NCI-H345 treated with DMSO at 0.1 percent for 48 hours (cell line): ENCODE data around the gene DIAPH2.

ENCODE experiments used
- DNase-seq: peaks from one replicate; lab custom pipeline; 2025; ENCODE audit not compliant: unreplicated experiment; lab: John Stamatoyannopoulos, UW

The DIAPH2 gene

DNA sequence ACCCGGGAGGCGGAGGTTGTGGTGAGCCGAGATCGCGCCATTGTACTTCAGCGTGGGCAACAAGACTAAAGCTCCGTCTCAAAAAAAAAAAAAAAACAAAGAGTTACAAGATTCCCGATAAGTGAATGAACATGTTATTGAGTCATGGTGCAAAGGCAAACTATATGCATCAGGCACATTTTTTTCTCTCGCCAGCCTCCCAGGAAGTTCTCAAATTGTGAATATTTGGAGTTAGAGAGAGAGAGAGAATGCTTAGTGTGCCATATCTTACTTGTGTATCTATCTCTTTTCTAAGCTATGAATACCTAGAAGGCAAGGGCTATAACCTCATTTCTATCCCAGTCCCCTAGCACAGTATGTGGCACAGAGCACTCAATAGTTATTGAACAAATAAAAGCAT, 599.9 kb downstream of the DIAPH2 start:
- DNase-seq: no peak

- no peak for DNase-seq
Observed at GRCh38 chrX:97290199-97290598, 605.6 kb downstream of the DIAPH2 start.

DNA sequence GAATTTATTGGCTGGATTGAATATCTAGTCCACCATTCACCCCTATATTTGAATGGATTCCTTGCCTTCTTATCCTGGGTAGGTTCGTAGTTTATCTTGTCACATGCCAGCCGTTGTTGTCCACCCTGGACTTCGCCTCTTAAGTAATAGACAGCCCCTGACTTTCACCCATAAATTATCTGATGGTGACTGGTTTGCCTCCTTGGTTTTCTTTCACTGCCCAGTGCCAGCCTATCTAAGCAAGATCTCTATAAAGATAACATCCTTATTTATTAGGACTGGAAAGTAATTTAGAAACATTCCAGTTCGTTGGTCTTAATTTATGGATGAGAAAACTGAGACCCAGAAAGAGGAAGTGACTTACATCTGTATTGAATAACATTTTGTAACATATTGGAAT, 609.4 kb downstream of the DIAPH2 start:
- no peak for DNase-seq

GRCh38 chrX:97295954-97296353, 611.3 kb downstream of the DIAPH2 start:
- DNase-seq: no peak

- no peak for DNase-seq
Observed at GRCh38 chrX:97306771-97307470, 622.3 kb downstream of the DIAPH2 start.

GRCh38 chrX:97308171-97308570, 623.5 kb downstream of the DIAPH2 start:
- DNase-seq: no peak

DNA sequence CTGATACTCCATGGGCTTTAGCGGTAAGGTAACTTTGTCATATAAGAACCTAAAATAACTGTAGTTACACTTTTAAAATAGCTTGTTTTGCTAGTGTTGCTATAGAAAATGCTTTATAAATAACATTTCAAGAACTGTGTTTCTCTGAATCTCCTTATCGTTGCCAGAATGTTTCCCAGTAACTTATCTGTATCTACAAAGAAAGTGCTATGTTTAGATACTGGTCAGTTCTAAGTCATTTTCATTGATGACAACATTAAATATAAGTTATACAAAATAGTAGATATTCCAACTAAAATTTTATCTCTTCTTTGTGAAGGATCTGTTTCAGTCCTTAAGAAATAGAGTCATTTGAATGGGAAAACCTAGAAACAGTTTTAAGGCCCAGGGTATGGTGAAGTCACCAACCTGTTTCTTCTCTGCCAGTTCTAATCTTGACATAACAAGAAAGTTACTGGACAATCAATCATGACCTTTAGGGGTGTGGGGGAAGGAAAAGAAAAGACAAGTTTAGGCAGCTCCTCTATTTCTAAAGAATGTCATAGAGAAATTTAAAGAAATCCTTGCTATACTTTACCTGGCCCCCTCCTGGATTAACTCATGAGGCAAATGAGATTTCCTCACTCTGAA, 625.0 kb downstream of the DIAPH2 start:
- DNase-seq: no peak

DNA sequence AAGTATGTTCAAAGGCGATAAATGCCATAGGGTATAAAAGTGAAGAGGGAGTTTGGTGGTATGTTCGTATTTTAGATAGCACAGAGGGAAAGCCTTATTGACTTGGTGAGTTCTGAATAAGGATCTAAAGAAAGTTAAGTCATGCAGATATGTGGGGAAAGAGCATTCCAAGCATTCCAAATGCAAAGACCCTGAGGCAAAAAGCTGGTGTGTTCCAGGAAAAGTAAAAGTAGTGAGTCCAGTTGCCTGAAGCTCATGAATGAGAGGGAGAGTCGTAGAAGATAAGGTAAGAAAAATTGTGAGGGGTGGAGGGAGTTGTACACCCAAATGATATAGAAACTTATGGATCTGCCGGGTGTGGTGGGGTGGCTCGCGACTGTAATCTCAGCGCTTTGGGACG, 625.7 kb downstream of the DIAPH2 start:
- DNase-seq: no peak

DNA sequence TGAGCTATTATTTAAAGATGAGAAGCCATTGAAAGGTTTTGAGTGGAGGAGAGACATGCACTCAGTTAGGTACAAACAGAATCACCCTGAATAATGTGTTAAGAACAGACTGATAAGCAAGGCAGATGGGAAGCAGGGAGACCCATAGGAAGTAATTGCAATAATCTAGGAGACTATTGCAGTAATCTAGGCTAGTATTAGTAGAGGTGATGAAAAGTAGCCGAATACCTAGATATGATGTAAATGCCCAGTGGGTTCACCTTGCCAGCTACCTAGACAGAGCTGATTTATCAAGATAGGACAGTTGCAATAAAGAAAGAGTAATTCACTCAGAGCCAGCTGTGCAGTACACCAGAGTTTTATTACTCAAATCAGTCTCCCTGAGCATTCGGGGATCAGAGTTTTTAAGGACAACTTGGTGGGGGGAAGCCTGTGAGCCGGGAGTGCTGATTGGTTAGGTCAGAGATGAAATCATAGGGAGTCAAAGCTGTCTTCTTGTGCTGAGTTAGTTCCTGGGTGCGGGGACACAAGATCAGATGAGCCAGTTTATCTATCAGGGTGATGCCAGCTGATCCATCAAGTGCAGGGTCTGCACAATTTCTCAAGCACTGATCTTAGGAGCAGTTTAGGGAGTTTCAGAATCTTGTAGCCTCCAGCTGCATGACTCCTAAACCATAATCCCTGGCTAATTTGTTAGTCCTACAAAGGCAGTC, 626.6 kb downstream of the DIAPH2 start:
- DNase-seq: no peak

DNA sequence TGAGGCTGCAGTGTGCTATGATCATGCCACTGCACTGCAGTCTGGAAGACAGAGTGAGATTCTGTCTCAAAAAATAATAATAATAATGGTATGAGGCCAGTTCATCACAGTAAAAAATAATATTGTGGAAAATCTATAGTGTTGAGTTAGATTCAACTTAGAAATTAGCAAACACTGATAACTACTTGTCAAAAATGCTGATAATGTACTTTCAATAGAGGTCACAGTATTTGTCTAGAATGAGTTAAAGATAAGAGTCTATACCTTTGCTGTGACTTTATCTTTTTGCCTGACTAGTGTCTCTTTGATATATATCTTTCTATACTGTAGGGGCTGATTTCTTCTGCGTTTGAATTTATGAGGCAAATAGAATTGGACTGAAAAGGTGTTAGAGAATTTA, 629.7 kb downstream of the DIAPH2 start:
- DNase-seq: no peak

DNA sequence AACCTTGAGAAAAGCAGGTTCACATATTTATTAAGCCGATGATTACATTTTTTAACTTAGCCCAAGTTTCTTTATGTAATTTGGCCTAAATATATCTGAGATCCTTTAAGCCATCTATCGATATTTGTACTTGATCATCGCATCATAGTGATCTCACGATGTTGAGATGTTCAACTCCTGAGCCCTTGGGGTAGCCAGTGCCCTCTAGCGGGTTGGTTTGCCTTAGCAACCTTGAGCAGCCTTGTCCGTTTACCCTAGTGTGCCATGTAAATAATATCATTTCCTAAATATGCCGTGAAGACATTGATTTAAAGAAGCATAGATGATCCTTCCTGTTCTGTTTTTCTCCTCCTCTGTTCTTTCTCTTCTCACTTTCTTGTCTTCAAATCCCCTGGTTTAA, 631.3 kb downstream of the DIAPH2 start:
- DNase-seq: no peak

- no peak for DNase-seq
Observed at GRCh38 chrX:97320305-97320704, 635.7 kb downstream of the DIAPH2 start.

DNA sequence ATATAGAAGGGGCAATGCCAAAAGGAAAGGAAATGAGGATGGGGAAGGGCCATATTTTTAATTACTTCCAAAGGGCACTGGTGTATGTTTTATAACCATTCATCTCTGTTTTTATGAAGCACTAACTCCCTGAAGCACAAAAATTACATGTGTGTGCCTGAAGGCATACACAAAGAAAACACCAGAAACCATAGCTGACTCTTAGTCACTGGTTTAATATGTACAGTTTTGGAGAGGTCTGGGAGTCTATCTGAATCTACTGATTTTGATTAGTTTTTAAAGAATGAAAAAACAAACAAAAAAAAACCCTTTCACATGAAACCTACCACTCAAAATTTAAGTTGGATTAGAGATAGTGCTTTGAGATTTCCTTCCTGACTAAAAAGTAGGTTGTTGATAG, 637.8 kb downstream of the DIAPH2 start:
- DNase-seq: no peak

GRCh38 chrX:97326456-97326855, 641.8 kb downstream of the DIAPH2 start:
- DNase-seq: no peak

DNA sequence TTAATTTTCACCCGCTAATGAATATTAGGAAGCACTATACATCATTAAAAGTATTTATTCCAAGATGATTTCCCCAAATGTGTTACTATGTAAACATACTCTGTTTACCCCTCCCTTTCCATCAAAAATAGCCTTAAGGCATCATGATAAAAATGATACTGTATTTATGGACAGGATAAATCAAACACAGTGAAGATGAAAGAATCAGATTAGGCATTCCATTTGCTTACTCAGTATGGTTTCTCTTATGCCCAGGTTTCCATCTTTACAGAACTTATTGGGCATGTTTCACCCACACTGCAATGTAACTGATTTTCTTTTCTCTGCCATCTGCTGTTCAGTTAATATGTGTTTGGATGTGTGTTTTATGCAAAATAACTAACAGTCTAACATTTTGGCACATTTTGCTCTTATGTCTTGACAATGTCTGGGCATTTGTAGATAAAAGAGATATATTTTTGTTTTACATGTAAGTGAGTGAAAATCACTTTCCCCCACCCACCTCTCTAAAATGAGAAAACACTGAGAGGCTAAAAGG, 644.3 kb downstream of the DIAPH2 start:
- no peak for DNase-seq

DNA sequence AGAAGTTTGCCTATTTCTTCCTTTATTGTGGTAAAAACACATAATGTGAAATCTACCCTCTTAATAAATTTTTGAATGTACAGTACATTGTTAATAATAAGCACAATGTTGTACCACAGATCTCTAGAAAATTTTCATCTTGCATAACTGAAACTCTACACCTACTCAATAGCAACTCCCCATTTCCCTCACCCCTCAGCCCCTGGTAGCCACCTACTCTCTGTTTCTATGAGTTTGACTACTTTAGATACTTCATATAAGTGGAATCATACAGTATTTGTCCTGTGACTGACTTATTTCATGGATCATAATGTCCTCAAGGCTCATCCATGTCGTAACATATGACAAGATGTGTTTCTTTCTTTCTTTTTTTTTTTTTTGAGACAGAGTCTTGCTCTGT, 645.5 kb downstream of the DIAPH2 start:
- no peak for DNase-seq

- DNase-seq: no peak
Observed at GRCh38 chrX:97332963-97333362, 648.3 kb downstream of the DIAPH2 start.

DNA sequence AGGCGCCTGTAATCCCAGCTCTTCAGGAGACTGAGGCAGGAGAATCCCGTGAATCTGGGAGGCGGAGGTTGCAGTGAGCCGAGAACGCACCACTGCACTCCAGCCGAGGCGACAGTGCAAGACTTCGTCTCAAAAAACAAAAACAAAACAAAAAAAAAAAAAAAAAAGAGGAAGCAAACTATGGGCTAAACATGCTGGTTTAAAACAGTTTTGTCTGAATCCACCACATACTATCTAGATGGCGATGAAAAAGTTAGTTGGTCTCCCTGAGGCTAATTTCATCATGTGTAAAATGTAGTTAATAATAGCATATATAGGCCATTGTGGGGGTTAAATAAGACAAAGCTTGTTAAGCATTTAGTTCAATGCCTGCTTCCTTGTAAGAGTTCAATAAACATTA, 650.2 kb downstream of the DIAPH2 start:
- no peak for DNase-seq

GRCh38 chrX:97344724-97345123, 660.1 kb downstream of the DIAPH2 start:
- DNase-seq: no peak

DNA sequence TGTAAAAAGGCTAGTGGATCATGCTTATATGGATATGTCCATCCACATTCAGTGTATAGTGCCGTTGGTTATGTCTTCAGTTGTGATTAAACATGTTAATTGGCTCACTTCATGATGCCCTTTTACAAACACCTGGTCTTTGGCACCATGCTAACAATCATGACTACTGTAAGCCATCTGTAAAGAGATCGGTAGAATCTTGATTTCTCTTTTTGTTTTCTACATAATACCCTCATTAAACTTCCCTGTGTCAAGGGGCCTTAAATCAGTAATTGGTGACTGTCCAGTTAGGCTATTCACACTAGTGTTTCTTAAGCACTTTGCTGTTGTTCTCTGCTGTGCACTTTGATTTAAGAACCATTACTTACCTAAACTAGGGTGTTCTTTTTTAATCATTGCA, 674.3 kb downstream of the DIAPH2 start:
- no peak for DNase-seq

- no peak for DNase-seq
Observed at GRCh38 chrX:97363843-97364242, 679.2 kb downstream of the DIAPH2 start.

DNA sequence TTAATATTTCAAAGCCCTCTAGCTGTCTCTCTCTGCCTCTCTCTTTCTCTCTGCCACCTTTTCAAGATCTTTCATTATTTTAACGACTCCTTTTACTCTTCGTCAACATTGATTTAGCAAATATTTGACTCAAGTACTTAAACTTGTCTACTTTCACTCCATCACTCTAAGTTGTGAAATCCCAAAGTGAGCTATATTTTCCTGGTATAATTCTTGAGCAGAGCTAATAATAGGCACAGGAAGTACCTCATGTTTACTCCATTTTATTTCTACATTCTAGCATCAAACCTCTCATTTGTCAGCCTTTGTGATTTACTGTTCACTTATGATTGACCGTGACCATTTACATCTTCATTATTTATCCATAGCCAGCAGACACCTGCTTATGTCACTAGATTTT, 681.6 kb downstream of the DIAPH2 start:
- DNase-seq: no peak
